B cell (primary cell): ENCODE measurements around the gene SRRD.

Source experiments
- EZH2 ChIP-seq: IDR thresholded peaks from 2 replicates; pipeline ENCODE4 v1.6.1; 2012; ENCODE audit warnings: borderline replicate concordance, low read depth, mild to moderate bottlenecking, moderate library complexity, low read length; ENCODE audit not compliant: insufficient read depth, poor library complexity, severe bottlenecking
- TF ChIP-seq, protein P1 (sequence below): fragments of 200-600 bp; IDR thresholded peaks from one replicate; pipeline ENCODE4 v1.8.0; 2022; ENCODE audit warnings: antibody characterized with exemption, mild to moderate bottlenecking

DNA sequence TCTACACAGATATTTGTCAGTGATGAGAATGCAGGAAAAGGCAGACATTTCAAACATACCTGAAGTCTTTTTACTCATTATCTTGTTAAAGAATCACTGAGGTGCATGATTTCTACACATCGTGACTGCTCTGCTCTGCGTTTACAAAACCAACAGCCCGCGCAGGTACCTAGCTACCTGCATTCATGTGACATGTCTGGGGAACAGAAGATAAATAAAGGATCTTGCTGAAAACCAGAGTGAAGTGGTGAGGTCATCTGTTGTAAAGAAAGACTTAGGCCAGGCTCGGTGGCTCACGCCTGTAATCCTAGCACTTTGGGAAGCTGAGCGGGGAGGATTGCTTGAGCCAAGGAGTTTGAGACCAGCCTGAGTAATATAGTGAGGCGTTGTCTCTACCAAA, 38.9 kb upstream of the SRRD start:
- TF ChIP-seq, protein P1, sequence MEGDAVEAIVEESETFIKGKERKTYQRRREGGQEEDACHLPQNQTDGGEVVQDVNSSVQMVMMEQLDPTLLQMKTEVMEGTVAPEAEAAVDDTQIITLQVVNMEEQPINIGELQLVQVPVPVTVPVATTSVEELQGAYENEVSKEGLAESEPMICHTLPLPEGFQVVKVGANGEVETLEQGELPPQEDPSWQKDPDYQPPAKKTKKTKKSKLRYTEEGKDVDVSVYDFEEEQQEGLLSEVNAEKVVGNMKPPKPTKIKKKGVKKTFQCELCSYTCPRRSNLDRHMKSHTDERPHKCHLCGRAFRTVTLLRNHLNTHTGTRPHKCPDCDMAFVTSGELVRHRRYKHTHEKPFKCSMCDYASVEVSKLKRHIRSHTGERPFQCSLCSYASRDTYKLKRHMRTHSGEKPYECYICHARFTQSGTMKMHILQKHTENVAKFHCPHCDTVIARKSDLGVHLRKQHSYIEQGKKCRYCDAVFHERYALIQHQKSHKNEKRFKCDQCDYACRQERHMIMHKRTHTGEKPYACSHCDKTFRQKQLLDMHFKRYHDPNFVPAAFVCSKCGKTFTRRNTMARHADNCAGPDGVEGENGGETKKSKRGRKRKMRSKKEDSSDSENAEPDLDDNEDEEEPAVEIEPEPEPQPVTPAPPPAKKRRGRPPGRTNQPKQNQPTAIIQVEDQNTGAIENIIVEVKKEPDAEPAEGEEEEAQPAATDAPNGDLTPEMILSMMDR: no peak
- TF ChIP-seq EZH2: no peak
